H9 (cell line): ENCODE data around the gene OTOGL. TPM values are rescaled to one million over a fixed set of nuclear protein-coding genes. Genes with fewer than 3 reads are reported as not detected.

Source experiments
- DNase-seq: peaks from one replicate; pipeline ENCODE4 v3.0.0-alpha.2; 2017
- H2AFZ ChIP-seq: one replicate; pipeline ENCODE4 v1.6.1; 2013; ENCODE audit warnings: mild to moderate bottlenecking, low read length, control low read depth, moderate library complexity
- H2AK5ac ChIP-seq: 2 replicates; pipeline ENCODE4 v1.6.1; 2013; ENCODE audit warnings: low read length, control low read depth, mixed read lengths; ENCODE audit not compliant: insufficient read length
- H2BK120ac ChIP-seq: one replicate; pipeline ENCODE4 v1.6.1; 2013; ENCODE audit warnings: low read depth, mild to moderate bottlenecking, low read length, control low read depth, inconsistent platforms; ENCODE audit not compliant: poor library complexity, severe bottlenecking
- H2BK12ac ChIP-seq: 2 replicates; pipeline ENCODE4 v1.6.1; 2013; ENCODE audit warnings: low read length, control low read depth, mixed read lengths, low read depth; ENCODE audit not compliant: insufficient read length
- H2BK15ac ChIP-seq: 2 replicates; pipeline ENCODE4 v1.6.1; 2013; ENCODE audit warnings: low read depth, low read length, control low read depth
- H2BK20ac ChIP-seq: one replicate; pipeline ENCODE4 v1.6.1; 2013; ENCODE audit warnings: low read depth, mild to moderate bottlenecking, low read length, control low read depth, inconsistent platforms; ENCODE audit not compliant: poor library complexity, severe bottlenecking
- H2BK5ac ChIP-seq: 2 replicates; pipeline ENCODE4 v1.6.1; 2013; ENCODE audit warnings: low read length, control low read depth, mixed read lengths; ENCODE audit not compliant: insufficient read length
- H3K14ac ChIP-seq: 2 replicates; pipeline ENCODE4 v1.6.1; 2013; ENCODE audit warnings: low read length, control low read depth; ENCODE audit not compliant: insufficient read depth
- H3K18ac ChIP-seq: 2 replicates; pipeline ENCODE4 v1.6.1; 2013; ENCODE audit warnings: low read depth, mild to moderate bottlenecking, mixed read lengths, low read length, control low read depth; ENCODE audit not compliant: insufficient read length
- H3K23ac ChIP-seq: 2 replicates; pipeline ENCODE4 v1.6.1; 2013; ENCODE audit warnings: low read length, control low read depth, mixed read lengths, low read depth; ENCODE audit not compliant: insufficient read length
- H3K23me2 ChIP-seq: 2 replicates; pipeline ENCODE4 v1.6.1; 2013; ENCODE audit warnings: low read depth, mild to moderate bottlenecking, mixed read lengths, low read length, control low read depth; ENCODE audit not compliant: insufficient read length, poor library complexity, severe bottlenecking
- H3K27ac ChIP-seq: 2 replicates; pipeline ENCODE4 v1.5.1; 2013; ENCODE audit warnings: low read length, control low read depth, mixed read lengths, low read depth; ENCODE audit not compliant: insufficient read length
- H3K27me3 ChIP-seq: 2 replicates; pipeline ENCODE4 v1.6.1; 2013; ENCODE audit warnings: low read length, control low read depth, inconsistent platforms; ENCODE audit not compliant: insufficient read depth
- H3K4ac ChIP-seq: 2 replicates; pipeline ENCODE4 v1.6.1; 2013; ENCODE audit warnings: low read depth, mild to moderate bottlenecking, control low read depth, inconsistent platforms, low read length, moderate library complexity
- H3K4me1 ChIP-seq: 2 replicates; pipeline ENCODE4 v1.6.1; 2013; ENCODE audit warnings: low read length, control low read depth, inconsistent platforms; ENCODE audit not compliant: insufficient read depth
- H3K4me2 ChIP-seq: 2 replicates; pipeline ENCODE4 v1.6.1; 2013; ENCODE audit warnings: low read length, control low read depth, mixed read lengths; ENCODE audit not compliant: insufficient read length, insufficient read depth
- H3K56ac ChIP-seq: 2 replicates; pipeline ENCODE4 v1.6.1; 2013; ENCODE audit warnings: low read depth, mild to moderate bottlenecking, mixed read lengths, low read length, control low read depth; ENCODE audit not compliant: insufficient read length
- H3K79me1 ChIP-seq: 2 replicates; pipeline ENCODE4 v1.6.1; 2013; ENCODE audit warnings: low read depth, mild to moderate bottlenecking, moderate library complexity, low read length, control low read depth, inconsistent platforms; ENCODE audit not compliant: insufficient read depth, poor library complexity, severe bottlenecking
- H3K79me2 ChIP-seq: 2 replicates; pipeline ENCODE4 v1.6.1; 2013; ENCODE audit warnings: low read length, control low read depth, inconsistent platforms; ENCODE audit not compliant: insufficient read depth
- H3K9ac ChIP-seq: 2 replicates; pipeline ENCODE4 v1.6.1; 2013; ENCODE audit warnings: low read length, control low read depth, mixed read lengths; ENCODE audit not compliant: insufficient read length; ENCODE audit errors: extremely low read depth
- H3K9me3 ChIP-seq: one replicate; pipeline ENCODE4 v1.6.1; 2013; ENCODE audit warnings: low read depth, low read length, inconsistent platforms; ENCODE audit not compliant: control insufficient read depth
- H3T11ph ChIP-seq: one replicate; pipeline ENCODE4 v1.6.1; 2013; ENCODE audit warnings: mild to moderate bottlenecking, low read length, control low read depth, inconsistent platforms
- H4K20me1 ChIP-seq: one replicate; pipeline ENCODE4 v1.6.1; 2013; ENCODE audit not compliant: control insufficient read depth, insufficient read length, insufficient read depth
- H4K5ac ChIP-seq: 2 replicates; pipeline ENCODE4 v1.6.1; 2013; ENCODE audit warnings: low read depth, mild to moderate bottlenecking, mixed read lengths, low read length, control low read depth; ENCODE audit not compliant: insufficient read length
- H4K8ac ChIP-seq: replicated peaks from 2 replicates; pipeline ENCODE4 v1.6.1; 2013; ENCODE audit warnings: low read length, control low read depth, mixed read lengths, low read depth; ENCODE audit not compliant: insufficient read length
- H4K91ac ChIP-seq: 2 replicates; pipeline ENCODE4 v1.6.1; 2013; ENCODE audit warnings: low read depth, mild to moderate bottlenecking, moderate library complexity, mixed read lengths, low read length, control low read depth; ENCODE audit not compliant: insufficient read length
- H3K27ac Mint-ChIP-seq, 3 experiments: 2 replicates in 2 of 3; 3 replicates in 1 of 3; pipeline ENCODE4 v1.8.0; 2020 to 2021; ENCODE audit warnings: mixed read lengths in 3 of 3, mild to moderate bottlenecking in 1 of 3, moderate library complexity in 1 of 3
- H3K27me3 Mint-ChIP-seq: 2 replicates; pipeline ENCODE4 v1.8.0; 2021; ENCODE audit warnings: low read depth, mild to moderate bottlenecking, moderate library complexity, mixed read lengths
- H3K36me3 Mint-ChIP-seq, 3 experiments: 2 replicates in 2 of 3; 3 replicates in 1 of 3; pipeline ENCODE4 v1.8.0; 2020 to 2021; ENCODE audit warnings: low read depth in 3 of 3, mixed read lengths in 3 of 3; ENCODE audit not compliant: insufficient read depth in 1 of 3
- H3K4me1 Mint-ChIP-seq, 2 experiments: 2 replicates each; pipeline ENCODE4 v1.8.0; 2020; ENCODE audit warnings: mixed read lengths in 2 of 2
- H3K4me3 Mint-ChIP-seq, 2 experiments: 2 replicates in 1 of 2; 3 replicates in 1 of 2; pipeline ENCODE4 v1.8.0; 2020 to 2021; ENCODE audit warnings: mild to moderate bottlenecking in 2 of 2, mixed read lengths in 2 of 2, moderate library complexity in 1 of 2
- H3K9me3 Mint-ChIP-seq, 2 experiments: 2 replicates in 1 of 2; 3 replicates in 1 of 2; pipeline ENCODE4 v1.8.0; 2020; ENCODE audit warnings: mild to moderate bottlenecking in 2 of 2, mixed read lengths in 2 of 2, moderate library complexity in 1 of 2
- CTCF ChIP-seq: fragments of 200-600 bp; sonication (generic); conservative IDR thresholded peaks from 3 replicates; pipeline ENCODE4 v1.8.0; 2021; ENCODE audit warnings: antibody characterized with exemption, mild to moderate bottlenecking
- WGBS: extraction: QIAGEN DNeasy Blood & Tissue Kit; methylation state at CpG from one replicate; pipeline ENCODE4 v1.1.7; 2013; ENCODE audit warnings: missing lambda C conversion rate, low lambda C conversion rate, mixed read lengths; ENCODE audit not compliant: insufficient read length; ENCODE audit errors: extremely low coverage; 5-methylcytosine and 5-hydroxymethylcytosine counted together
- total RNA-seq: library from RNA; stranded (reverse); gene quantifications from 2 replicates; pipeline ENCODE4 v1.2.1, GENCODE V29; 2021

Gene OTOGL
- total RNA-seq, 1 experiment from 2014 or later, result 0.11 TPM

- H3K9me3 ChIP-seq, result no peaks in the 10 kb centered on the region
- H3K4me2 ChIP-seq, result no peak overlapping the region
- H2BK20ac ChIP-seq, result no peak overlapping the region
- H4K20me1 ChIP-seq, result no peaks in the 10 kb centered on the region
- no peak for TF ChIP-seq CTCF
- Mint-ChIP-seq H3K4me1 (peaks cover 9 to 16% of the 10 kb centered on the region in 2 experiments), H3K27ac (no peak overlapping the region), H3K36me3 (no peaks in the 10 kb centered on the region), H3K9me3 (no peaks in the 10 kb centered on the region; a peak in 1 of 5 replicates), H3K27me3 (no peaks in the 10 kb centered on the region), H3K4me3 (no peak overlapping the region)
- H3K79me1 ChIP-seq, result no peaks in the 10 kb centered on the region
- no peak overlapping the region for H2BK15ac ChIP-seq
- no peaks in the 10 kb centered on the region for H3K23me2 ChIP-seq
- H3K27me3 ChIP-seq, result no peaks in the 10 kb centered on the region
- DNase-seq, result no peak
- H3K27ac ChIP-seq, result no peak overlapping the region
- H3T11ph ChIP-seq, result no peak overlapping the region
- no peak overlapping the region for H2BK12ac ChIP-seq
- H3K4ac ChIP-seq, result no peak overlapping the region
- H4K5ac ChIP-seq, result no peak overlapping the region
- no peak overlapping the region for H2AFZ ChIP-seq
- no peak overlapping the region for H3K18ac ChIP-seq
- no peak overlapping the region for H3K14ac ChIP-seq
- H3K23ac ChIP-seq, result no peak overlapping the region
- H2BK5ac ChIP-seq, result no peak overlapping the region
- no peak overlapping the region for H3K56ac ChIP-seq
- no peak overlapping the region for H2BK120ac ChIP-seq
- H3K9ac ChIP-seq, result no peak overlapping the region
- no peak overlapping the region for H2AK5ac ChIP-seq
- no CpG with 5 or more reads among the region's 2 CpGs for WGBS
- H3K79me2 ChIP-seq, result no peaks in the 10 kb centered on the region
- no peak overlapping the region for H4K8ac ChIP-seq
- no peaks in the 10 kb centered on the region for H3K4me1 ChIP-seq
- H4K91ac ChIP-seq, result no peak overlapping the region
These were observed 77.4 kb downstream of the OTOGL start for GRCh38 chr12:80176706-80177105.
